HEK293 (cell line): ENCODE results near the gene ZSCAN10.

Experiments used
- CTCF ChIA-PET: fragments of 350-600 bp; formaldehyde crosslinking; extraction: SDS; loops from one replicate; lab custom pipeline; 2021; ENCODE audit warnings: antibody characterized with exemption; lab: Yijun Ruan, JAX
- POLR2A ChIA-PET: fragments of 300-600 bp; formaldehyde crosslinking; extraction: SDS; loops from one replicate; lab custom pipeline; 2020; ENCODE audit warnings: antibody characterized with exemption, inconsistent platforms; lab: Yijun Ruan, JAX
- H3K27ac ChIP-seq: fragments of 200-500 bp; sonication (Bioruptor generic); 2 replicates; pipeline ENCODE4 v1.5.1; 2014; ENCODE audit warnings: low read depth, low read length, control low read depth, inconsistent platforms; ENCODE audit errors: extremely low read depth
- H3K36me3 ChIP-seq, 2 experiments: fragments of 200-500 bp in 1 of 2; sonication (Bioruptor generic) in 1 of 2; 1 replicate in 1 of 2; 2 replicates in 1 of 2; pipeline ENCODE4 v1.5.1; 2014 to 2017; ENCODE audit warnings: inconsistent platforms in 2 of 2, low read length in 2 of 2; ENCODE audit not compliant: control insufficient read depth in 2 of 2, insufficient read depth in 1 of 2
- H3K4me1 ChIP-seq: fragments of 200-500 bp; sonication (Bioruptor generic); 2 replicates; pipeline ENCODE4 v1.5.1; 2014; ENCODE audit warnings: mild to moderate bottlenecking, low read length, inconsistent platforms; ENCODE audit not compliant: control insufficient read depth, insufficient read depth
- H3K4me3 ChIP-seq: 2 replicates; pipeline ENCODE4 v1.5.1; 2011; ENCODE audit warnings: low read depth, mild to moderate bottlenecking, control low read depth, low read length, moderate library complexity
- H3K9me3 ChIP-seq: fragments of 200-500 bp; sonication (Bioruptor generic); 2 replicates; pipeline ENCODE4 v1.5.1; 2014; ENCODE audit warnings: low read depth, low read length, inconsistent platforms; ENCODE audit not compliant: control insufficient read depth, insufficient read depth
- EGR2 ChIP-seq: fragments of 450-650 bp; formaldehyde crosslinking; IDR thresholded peaks from 2 replicates; pipeline ENCODE4 v1.5.1; 2016; ENCODE audit warnings: low read depth, missing biosample characterization, missing genetic modification characterization
- GLI2 ChIP-seq: fragments of 450-650 bp; formaldehyde crosslinking; IDR thresholded peaks from 2 replicates; pipeline ENCODE4; 2017; ENCODE audit warnings: missing biosample characterization, missing genetic modification characterization, low read depth, borderline replicate concordance
- GLIS1 ChIP-seq: fragments of 450-650 bp; formaldehyde crosslinking; IDR thresholded peaks from 2 replicates; pipeline ENCODE4 v1.5.1; 2016; ENCODE audit warnings: missing biosample characterization, missing genetic modification characterization
- GLIS2 ChIP-seq: fragments of 450-650 bp; formaldehyde crosslinking; IDR thresholded peaks from 2 replicates; pipeline ENCODE4 v1.5.1; 2016; ENCODE audit warnings: missing biosample characterization, missing genetic modification characterization
- IKZF3 ChIP-seq: fragments of 450-650 bp; IDR thresholded peaks from 2 replicates; pipeline ENCODE4 v1.5.0; 2018; ENCODE audit warnings: missing biosample characterization, mild to moderate bottlenecking, missing genetic modification characterization, moderate library complexity
- KLF7 ChIP-seq: fragments of 450-650 bp; formaldehyde crosslinking; IDR thresholded peaks from 2 replicates; pipeline ENCODE4 v1.5.1; 2016; ENCODE audit warnings: missing biosample characterization, missing genetic modification characterization, borderline replicate concordance
- KLF9 ChIP-seq: fragments of 450-650 bp; formaldehyde crosslinking; IDR thresholded peaks from 2 replicates; pipeline ENCODE4 v1.5.1; 2016; ENCODE audit warnings: missing biosample characterization, missing genetic modification characterization, low read depth
- SP2 ChIP-seq: fragments of 450-650 bp; formaldehyde crosslinking; IDR thresholded peaks from 2 replicates; pipeline ENCODE4 v1.5.1; 2016; ENCODE audit warnings: missing biosample characterization, missing genetic modification characterization
- SP3 ChIP-seq: fragments of 450-650 bp; formaldehyde crosslinking; IDR thresholded peaks from 2 replicates; pipeline ENCODE4 v1.5.1; 2016; ENCODE audit warnings: missing biosample characterization, missing genetic modification characterization
- WT1 ChIP-seq: fragments of 450-650 bp; formaldehyde crosslinking; IDR thresholded peaks from 2 replicates; pipeline ENCODE4 v1.5.1; 2016; ENCODE audit warnings: missing biosample characterization, missing genetic modification characterization
- YY1 ChIP-seq: fragments of 450-650 bp; formaldehyde crosslinking; IDR thresholded peaks from 2 replicates; pipeline ENCODE4 v1.5.1; 2018; ENCODE audit warnings: missing biosample characterization, missing genetic modification characterization
- ZBTB48 ChIP-seq: fragments of 450-650 bp; formaldehyde crosslinking; IDR thresholded peaks from 2 replicates; pipeline ENCODE4 v1.5.1; 2016; ENCODE audit warnings: missing biosample characterization, missing genetic modification characterization
- ZBTB7A ChIP-seq: fragments of 450-650 bp; formaldehyde crosslinking; IDR thresholded peaks from 2 replicates; pipeline ENCODE4 v1.5.1; 2016; ENCODE audit warnings: low read depth, missing biosample characterization, missing genetic modification characterization
- ZBTB8A ChIP-seq: fragments of 450-650 bp; formaldehyde crosslinking; IDR thresholded peaks from 2 replicates; pipeline ENCODE4 v1.5.1; 2016; ENCODE audit warnings: missing biosample characterization, missing genetic modification characterization
- ZEB2 ChIP-seq: fragments of 450-650 bp; formaldehyde crosslinking; IDR thresholded peaks from 2 replicates; pipeline ENCODE4 v1.5.1; 2016; ENCODE audit warnings: missing biosample characterization, missing genetic modification characterization
- ZIC2 ChIP-seq: fragments of 450-650 bp; formaldehyde crosslinking; IDR thresholded peaks from 2 replicates; pipeline ENCODE4 v1.5.1; 2016; ENCODE audit warnings: missing biosample characterization, missing genetic modification characterization
- ZNF16 ChIP-seq: fragments of 450-650 bp; formaldehyde crosslinking; IDR thresholded peaks from 2 replicates; pipeline ENCODE4 v1.5.1; 2016; ENCODE audit warnings: low read depth, missing biosample characterization, missing genetic modification characterization
- ZNF24 ChIP-seq: fragments of 450-650 bp; formaldehyde crosslinking; IDR thresholded peaks from 2 replicates; pipeline ENCODE4 v1.5.1; 2016; ENCODE audit warnings: missing biosample characterization, missing genetic modification characterization
- ZNF274 ChIP-seq, 2 experiments: fragments of 200-500 bp in 1 of 2; fragments of 450-650 bp in 1 of 2; sonication (Bioruptor generic) in 1 of 2; formaldehyde crosslinking in 1 of 2; IDR thresholded peaks; 2 replicates each; pipeline versions ENCODE4 v1.5.1 to v1.6.1; 2014 to 2016; ENCODE audit warnings: borderline replicate concordance in 1 of 2, inconsistent platforms in 1 of 2, low read length in 1 of 2, missing biosample characterization in 1 of 2, missing genetic modification characterization in 1 of 2
- ZNF335 ChIP-seq: fragments of 450-650 bp; formaldehyde crosslinking; conservative IDR thresholded peaks from 2 replicates; pipeline ENCODE4 v1.5.1; 2016; ENCODE audit warnings: missing biosample characterization, missing genetic modification characterization
- ZNF341 ChIP-seq: fragments of 450-650 bp; formaldehyde crosslinking; IDR thresholded peaks from 2 replicates; pipeline ENCODE4; 2016; ENCODE audit warnings: low read depth, missing biosample characterization, missing genetic modification characterization
- ZNF391 ChIP-seq: fragments of 450-650 bp; formaldehyde crosslinking; IDR thresholded peaks from 2 replicates; pipeline ENCODE4 v1.5.1; 2016; ENCODE audit warnings: low read depth, missing biosample characterization, missing genetic modification characterization, borderline replicate concordance
- ZNF404 ChIP-seq: fragments of 450-650 bp; formaldehyde crosslinking; IDR thresholded peaks from 2 replicates; pipeline ENCODE4 v1.5.1; 2017; ENCODE audit warnings: missing biosample characterization, missing genetic modification characterization
- ZNF426 ChIP-seq: fragments of 450-650 bp; formaldehyde crosslinking; IDR thresholded peaks from 2 replicates; pipeline ENCODE4 v1.5.1; 2017; ENCODE audit warnings: missing biosample characterization, missing genetic modification characterization, mild to moderate bottlenecking, inconsistent platforms, moderate library complexity
- ZNF544 ChIP-seq: fragments of 450-650 bp; formaldehyde crosslinking; IDR thresholded peaks from 2 replicates; pipeline ENCODE4 v1.5.0; 2017; ENCODE audit warnings: missing biosample characterization, missing genetic modification characterization
- ZNF571 ChIP-seq: fragments of 450-650 bp; formaldehyde crosslinking; IDR thresholded peaks from 2 replicates; pipeline ENCODE4 v1.5.0; 2017; ENCODE audit warnings: missing biosample characterization, missing genetic modification characterization
- ZSCAN23 ChIP-seq: fragments of 450-650 bp; formaldehyde crosslinking; IDR thresholded peaks from 2 replicates; pipeline ENCODE4 v1.5.1; 2016; ENCODE audit warnings: missing biosample characterization, missing genetic modification characterization
- ZSCAN30 ChIP-seq: fragments of 450-650 bp; IDR thresholded peaks from 2 replicates; pipeline ENCODE4 v1.5.1; 2018; ENCODE audit warnings: missing biosample characterization, mild to moderate bottlenecking, missing genetic modification characterization, moderate library complexity
- ZXDB ChIP-seq: fragments of 450-650 bp; formaldehyde crosslinking; IDR thresholded peaks from 2 replicates; pipeline ENCODE4 v1.5.1; 2016; ENCODE audit warnings: missing biosample characterization, missing genetic modification characterization
- TF ChIP-seq, protein P1 (sequence below): fragments of 450-650 bp; formaldehyde crosslinking; IDR thresholded peaks from 2 replicates; pipeline ENCODE4 v1.5.1; 2016; ENCODE audit warnings: missing biosample characterization, missing genetic modification characterization
- TF ChIP-seq, protein P2 (sequence below): fragments of 450-650 bp; IDR thresholded peaks from 2 replicates; pipeline ENCODE4 v1.5.1; 2018; ENCODE audit warnings: missing biosample characterization, mild to moderate bottlenecking, missing genetic modification characterization

ZSCAN10 gene

DNA sequence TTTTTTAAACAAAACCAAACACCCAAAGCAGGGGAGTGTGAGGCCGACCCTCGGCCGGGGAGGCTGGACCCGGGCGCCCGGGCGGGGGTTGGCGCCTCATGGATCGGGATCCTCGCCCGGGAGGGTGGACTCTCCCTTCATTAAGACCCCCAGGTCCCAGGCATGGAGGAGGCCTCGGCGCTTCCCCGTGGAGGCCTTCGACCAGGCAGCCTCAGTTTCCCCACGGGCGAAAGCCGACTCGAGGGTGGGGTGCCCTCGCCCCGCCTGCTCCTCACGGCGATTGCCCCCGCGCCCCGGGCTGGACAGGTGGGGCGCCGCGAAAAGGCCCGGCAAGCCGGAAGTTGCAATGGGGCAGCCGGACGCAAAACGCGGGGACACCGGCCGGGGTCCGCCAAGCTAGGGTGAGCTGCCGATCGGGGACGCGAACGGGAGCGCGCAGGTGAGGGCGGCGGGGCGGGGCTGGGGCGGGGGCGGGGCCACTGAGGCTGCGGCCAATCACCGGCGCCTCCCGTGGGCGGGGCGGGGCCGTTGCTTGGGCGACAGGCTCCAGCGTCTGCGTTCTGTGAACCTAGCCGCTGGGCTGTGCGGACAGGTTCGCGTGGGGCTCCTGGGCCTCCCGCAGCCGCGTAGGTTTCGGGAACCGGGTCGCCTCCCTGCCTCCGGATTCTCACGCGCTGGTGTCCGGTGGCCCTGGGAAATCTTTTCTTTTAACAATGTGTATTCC, 7.3 kb upstream of the ZSCAN10 start:
- ChIA-PET POLR2A (interaction anchor here (0.6 to 1.8 kb wide), 11 partner anchors 12 to 1322 kb away, joined by 3 to 9 read pairs (median 6); partner anchors contain the start of genes FLYWCH2 and ZNF213), CTCF (no interaction called here)
- Histone ChIP-seq H3K9me3 (no peaks in the 10 kb centered on the region), H3K4me3 (peak overlapping the region; percentile 91), H3K27ac (peak overlapping the region; percentile 89), H3K4me1 (no peaks in the 10 kb centered on the region), H3K36me3 (no peaks in the 10 kb centered on the region; a peak in 1 of 3 replicates)
- no peak; the same call in 1 of the 2 replicates for TF ChIP-seq ZIC2 (tag by site-specific recombination)
- 0 out of 2 replicates have a peak, but pooled peaks have one; percentile 46 for TF ChIP-seq ZBTB48 (tag by site-specific recombination)
- TF ChIP-seq ZNF391 (tag by site-specific recombination): 0 out of 2 replicates have a peak, but pooled peaks have one; percentile 52
- peak; percentile 72 for TF ChIP-seq ZNF341 (tag by site-specific recombination)
- no peak for TF ChIP-seq GLI2 (tag by site-specific recombination)
- no peak for TF ChIP-seq ZNF404 (tag by site-specific recombination)
- TF ChIP-seq ZNF16 (tag by site-specific recombination): no peak
- TF ChIP-seq ZBTB8A (tag by site-specific recombination): peak; percentile 73
- 0 out of 2 replicates have a peak, but pooled peaks have one; percentile 36 for TF ChIP-seq EGR2
- no peak for TF ChIP-seq WT1 (tag by site-specific recombination)
- TF ChIP-seq ZNF426 (tag by site-specific recombination): no peak
- TF ChIP-seq ZSCAN23 (tag by site-specific recombination): 0 out of 2 replicates have a peak, but pooled peaks have one; percentile 35
- peak; percentile 62 for TF ChIP-seq SP3 (tag by site-specific recombination)
- TF ChIP-seq ZSCAN30 (tag by site-specific recombination): peak; percentile 73
- TF ChIP-seq ZNF274 (IDR thresholded peaks at IDR 0.05; ENCODE audit: low read length): no peak
- TF ChIP-seq ZNF274 (tag by site-specific recombination; IDR thresholded peaks at IDR 0.05; ENCODE audit: borderline replicate concordance): no peak
- peak; percentile 45; the same call in 1 of the 2 replicates for TF ChIP-seq ZNF24 (tag by site-specific recombination)
- TF ChIP-seq KLF7: peak; percentile 74
- no peak for TF ChIP-seq ZNF544 (tag by site-specific recombination)
- peak; percentile 60 for TF ChIP-seq SP2 (tag by site-specific recombination)
- TF ChIP-seq IKZF3: no peak; the same call in 1 of the 2 replicates
- peak; percentile 67 for TF ChIP-seq GLIS2 (tag by site-specific recombination)
- TF ChIP-seq GLIS1 (tag by site-specific recombination): peak; percentile 64
- TF ChIP-seq, protein P1, sequence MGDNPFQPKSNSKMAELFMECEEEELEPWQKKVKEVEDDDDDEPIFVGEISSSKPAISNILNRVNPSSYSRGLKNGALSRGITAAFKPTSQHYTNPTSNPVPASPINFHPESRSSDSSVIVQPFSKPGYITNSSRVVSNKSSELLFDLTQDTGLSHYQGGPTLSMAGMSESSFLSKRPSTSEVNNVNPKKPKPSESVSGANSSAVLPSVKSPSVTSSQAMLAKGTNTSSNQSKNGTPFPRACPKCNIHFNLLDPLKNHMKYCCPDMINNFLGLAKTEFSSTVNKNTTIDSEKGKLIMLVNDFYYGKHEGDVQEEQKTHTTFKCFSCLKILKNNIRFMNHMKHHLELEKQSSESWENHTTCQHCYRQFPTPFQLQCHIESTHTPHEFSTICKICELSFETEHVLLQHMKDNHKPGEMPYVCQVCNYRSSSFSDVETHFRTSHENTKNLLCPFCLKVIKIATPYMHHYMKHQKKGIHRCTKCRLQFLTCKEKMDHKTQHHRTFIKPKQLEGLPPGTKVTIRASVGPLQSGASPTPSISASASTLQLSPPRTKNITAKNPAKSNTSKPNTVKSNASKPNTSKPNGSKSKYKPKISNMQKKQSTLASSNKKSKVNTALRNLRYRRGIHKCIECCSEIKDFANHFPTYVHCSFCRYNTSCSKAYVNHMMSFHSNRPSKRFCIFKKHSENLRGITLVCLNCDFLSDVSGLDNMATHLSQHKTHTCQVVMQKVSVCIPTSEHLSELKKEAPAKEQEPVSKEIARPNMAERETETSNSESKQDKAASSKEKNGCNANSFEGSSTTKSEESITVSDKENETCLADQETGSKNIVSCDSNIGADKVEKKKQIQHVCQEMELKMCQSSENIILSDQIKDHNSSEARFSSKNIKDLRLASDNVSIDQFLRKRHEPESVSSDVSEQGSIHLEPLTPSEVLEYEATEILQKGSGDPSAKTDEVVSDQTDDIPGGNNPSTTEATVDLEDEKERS (tag by site-specific recombination): no peak
- TF ChIP-seq ZEB2 (tag by site-specific recombination): peak; percentile 97
- peak; percentile 66; the same call in 1 of the 2 replicates for TF ChIP-seq YY1 (tag by site-specific recombination)
- peak; percentile 98 for TF ChIP-seq ZNF335 (tag by site-specific recombination)
- 0 out of 2 replicates have a peak, but pooled peaks have one; percentile 30 for TF ChIP-seq KLF9
- TF ChIP-seq ZXDB: peak; percentile 78
- no peak for TF ChIP-seq ZNF571
- peak; percentile 86 for TF ChIP-seq ZBTB7A (tag by site-specific recombination)
- TF ChIP-seq, protein P2, sequence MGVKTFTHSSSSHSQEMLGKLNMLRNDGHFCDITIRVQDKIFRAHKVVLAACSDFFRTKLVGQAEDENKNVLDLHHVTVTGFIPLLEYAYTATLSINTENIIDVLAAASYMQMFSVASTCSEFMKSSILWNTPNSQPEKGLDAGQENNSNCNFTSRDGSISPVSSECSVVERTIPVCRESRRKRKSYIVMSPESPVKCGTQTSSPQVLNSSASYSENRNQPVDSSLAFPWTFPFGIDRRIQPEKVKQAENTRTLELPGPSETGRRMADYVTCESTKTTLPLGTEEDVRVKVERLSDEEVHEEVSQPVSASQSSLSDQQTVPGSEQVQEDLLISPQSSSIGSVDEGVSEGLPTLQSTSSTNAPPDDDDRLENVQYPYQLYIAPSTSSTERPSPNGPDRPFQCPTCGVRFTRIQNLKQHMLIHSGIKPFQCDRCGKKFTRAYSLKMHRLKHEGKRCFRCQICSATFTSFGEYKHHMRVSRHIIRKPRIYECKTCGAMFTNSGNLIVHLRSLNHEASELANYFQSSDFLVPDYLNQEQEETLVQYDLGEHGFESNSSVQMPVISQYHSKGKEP (tag by site-specific recombination): peak; percentile 39; the same call in 1 of the 2 replicates
